HG03378 (cell line): ENCODE data around the gene ZFHX3.
"Not testable (repeated sequence)": the region's sequence is repeated elsewhere in the genome, so short reads cannot be mapped to it uniquely, and the experiment has no call there.

ENCODE experiments used
- ATAC-seq: cut with Tn5 transposase; IDR thresholded peaks from one replicate; pipeline ENCODE4 v1.9.1; 2021; ENCODE audit warnings: mild to moderate bottlenecking, moderate library complexity; ENCODE audit not compliant: unreplicated experiment

Gene ZFHX3

GRCh38 chr16:73023752-73024570 lies 24.0 kb downstream of the ZFHX3 start:
- no peak for ATAC-seq

GRCh38 chr16:73023320-73023719 lies 24.6 kb downstream of the ZFHX3 start:
- no peak for ATAC-seq

GRCh38 chr16:73022534-73022933 lies 25.4 kb downstream of the ZFHX3 start:
- ATAC-seq = no peak

DNA sequence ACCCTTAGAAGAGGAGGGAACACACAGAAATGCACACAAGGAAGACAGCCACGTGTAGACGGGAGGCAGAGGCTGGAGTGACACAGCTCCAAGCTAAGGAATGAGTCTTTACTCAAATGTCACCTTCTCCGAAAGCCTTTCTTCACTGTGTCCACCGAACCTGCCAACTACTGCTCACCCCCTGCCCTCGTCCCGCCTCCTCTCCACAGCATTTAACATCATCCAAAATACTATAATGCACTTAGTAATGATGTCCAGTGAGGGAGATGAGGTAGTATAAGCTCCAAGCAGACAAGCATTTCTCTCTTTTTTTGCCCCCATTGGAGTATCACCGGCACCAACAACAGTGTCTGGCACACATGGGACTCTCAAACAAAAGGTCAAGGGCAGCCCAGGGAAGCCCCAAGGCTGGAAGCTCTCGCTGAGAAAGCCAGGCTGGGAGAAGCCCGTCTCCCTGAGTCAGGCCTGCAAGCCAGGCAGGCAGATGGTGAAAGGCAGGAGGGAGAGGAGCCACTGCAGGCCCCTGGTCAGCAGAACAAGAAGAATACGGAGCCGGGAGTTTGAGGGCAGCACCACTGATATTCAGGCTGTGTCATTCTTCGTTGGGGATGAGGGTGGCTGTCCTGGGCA lies 25.9 kb downstream of the ZFHX3 start:
- ATAC-seq = no peak

DNA sequence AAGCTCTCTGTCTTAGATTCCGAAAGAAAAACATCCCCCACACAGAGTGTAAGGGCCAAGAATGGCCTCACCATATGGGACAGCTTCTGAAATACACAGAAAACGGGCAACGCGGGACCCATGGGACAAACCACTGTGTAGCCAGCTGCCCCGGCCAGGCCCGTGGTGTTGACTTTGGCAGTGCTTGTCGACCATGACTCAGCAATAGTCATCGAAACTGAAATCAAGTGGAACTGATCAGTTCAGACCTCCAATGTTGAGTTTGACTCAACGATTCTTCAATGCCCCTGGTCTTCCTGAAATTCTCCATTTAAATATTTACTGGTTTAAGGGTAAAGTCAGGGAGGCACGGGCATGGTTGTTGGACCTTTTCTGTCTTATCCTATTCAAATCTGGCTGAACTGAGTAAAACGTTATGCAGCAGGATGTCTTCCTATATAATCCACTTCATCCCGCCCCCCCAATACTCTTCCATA lies 27.5 kb downstream of the ZFHX3 start:
- ATAC-seq = no peak

DNA sequence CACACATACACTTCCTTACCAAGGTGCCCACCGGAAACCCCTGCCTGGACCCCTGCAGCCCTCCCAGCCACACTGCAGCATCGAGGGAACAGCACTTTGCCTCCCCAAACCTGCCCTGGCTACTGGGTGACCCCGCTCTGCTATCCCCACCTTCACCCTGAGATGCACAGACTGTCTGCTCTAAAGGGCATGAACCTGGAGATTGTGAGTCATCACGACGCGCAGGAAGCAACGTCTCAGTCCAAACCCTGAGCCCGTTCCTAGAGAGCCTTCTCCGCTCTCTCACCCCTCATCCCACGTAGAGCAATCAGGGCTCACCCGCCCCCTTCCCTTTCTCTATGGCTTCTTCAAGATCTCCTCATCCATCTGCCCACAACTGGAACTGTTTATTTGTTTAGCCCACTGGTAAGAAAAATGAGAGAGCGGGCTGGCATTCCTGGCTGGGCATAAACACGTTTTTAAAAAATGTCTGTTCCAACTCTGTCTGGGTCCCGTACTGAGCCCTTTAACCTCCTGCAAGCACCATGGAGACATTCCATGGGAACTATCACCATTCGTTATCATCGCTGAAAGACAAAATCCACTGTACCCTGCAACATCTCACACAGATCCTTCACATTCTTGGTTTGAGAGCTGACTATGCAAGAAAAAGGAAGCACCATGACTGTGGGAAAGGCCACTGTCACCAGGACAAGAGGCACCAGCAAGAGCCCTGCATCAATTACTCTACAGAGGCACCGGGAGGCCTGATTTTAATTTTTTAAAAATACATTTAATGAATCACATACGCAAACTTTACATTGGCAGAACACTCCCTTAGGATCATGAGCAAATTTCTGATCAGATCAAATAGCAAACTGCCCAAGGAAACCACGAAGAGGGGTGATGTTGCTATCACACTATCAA lies 28.2 kb downstream of the ZFHX3 start:
- ATAC-seq = no peak

DNA sequence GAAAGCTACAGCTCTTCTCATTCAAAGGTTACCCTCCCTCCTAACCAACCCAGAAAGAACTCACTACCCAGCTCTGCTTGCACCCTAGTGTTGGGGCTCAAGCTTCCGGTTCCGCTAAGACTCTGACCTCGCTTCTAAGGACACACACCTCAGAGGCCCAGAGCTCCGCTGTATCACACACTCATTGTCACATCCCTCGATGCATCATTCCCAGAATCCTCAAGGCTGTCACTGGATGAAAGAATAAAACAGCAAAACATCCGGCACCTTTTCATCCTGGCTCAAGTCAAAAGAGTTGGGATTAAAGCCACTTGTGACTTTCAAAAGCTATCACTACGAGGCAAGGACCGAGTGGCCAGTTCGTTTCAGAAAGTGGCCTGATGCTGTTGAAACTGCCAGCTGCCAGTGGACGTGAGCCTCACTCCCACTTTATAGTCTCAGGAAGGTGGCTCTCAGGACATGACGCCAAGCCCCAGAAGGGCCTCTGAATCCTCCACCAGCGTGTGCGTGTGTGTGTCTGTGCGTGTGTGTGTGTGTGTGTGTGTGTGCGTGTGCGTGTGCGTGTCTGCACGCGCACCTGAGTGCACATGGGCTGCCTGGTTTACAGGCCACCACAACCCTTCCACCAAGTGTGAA lies 29.0 kb downstream of the ZFHX3 start:
- no peak for ATAC-seq

GRCh38 chr16:73017321-73017720 lies 30.6 kb downstream of the ZFHX3 start:
- no peak for ATAC-seq

DNA sequence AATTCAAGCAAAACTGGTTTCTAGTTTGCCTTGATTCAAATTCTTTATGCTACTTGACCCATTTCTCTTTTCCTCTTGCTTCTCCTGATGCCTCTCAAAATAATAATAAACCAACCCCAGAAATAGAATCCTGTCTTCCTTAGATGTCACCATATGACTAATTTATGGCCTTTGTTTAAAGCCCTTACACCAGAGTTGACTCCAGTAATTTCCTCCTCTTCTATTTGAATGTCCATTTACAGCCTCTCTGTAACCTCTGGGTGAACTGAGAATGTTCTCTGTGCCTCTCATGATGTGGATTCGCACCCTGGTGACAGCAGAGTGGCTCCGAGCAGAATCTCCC lies 31.5 kb downstream of the ZFHX3 start:
- peak; percentile 50 for ATAC-seq

DNA sequence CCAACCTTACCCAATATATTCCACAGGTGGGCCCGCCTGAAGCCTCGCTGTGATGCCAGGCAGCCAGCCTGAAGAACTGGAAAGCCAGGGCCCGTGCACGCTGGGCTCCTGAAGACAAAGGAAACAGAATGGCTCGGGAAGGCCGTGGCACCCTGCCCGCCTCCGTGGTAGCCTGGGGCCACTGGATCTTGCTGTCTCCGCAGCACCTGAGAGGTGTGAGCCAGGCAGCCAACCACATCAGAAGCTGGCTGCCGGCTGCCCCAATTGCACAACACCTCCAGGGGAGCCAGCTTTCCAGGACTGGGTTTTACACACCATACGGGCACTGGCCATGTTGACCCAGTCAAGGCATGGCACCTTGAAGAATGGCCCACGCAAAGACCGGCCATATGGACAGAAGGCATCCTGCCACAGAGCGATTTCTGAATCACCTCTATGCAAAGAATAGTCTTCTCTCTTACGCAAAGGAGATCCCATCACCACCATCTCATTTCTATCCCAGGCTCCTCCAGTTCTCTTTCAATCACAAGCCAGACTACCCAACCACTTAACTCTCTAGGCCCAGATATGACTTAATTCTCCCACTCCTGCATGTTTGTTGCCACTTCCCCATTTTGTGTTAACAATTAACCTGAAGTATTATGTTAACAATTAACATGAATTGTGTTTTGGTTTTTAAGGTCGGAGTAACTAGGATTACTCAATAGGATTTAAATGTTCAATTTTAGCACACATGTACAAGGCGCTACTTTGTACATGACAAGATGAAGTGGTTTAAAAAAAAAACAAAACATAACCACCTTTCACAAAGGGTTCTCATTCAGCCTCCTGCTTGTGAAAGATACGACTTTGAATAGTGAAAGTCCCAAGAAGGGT lies 32.1 kb downstream of the ZFHX3 start:
- ATAC-seq = peak; percentile 88

DNA sequence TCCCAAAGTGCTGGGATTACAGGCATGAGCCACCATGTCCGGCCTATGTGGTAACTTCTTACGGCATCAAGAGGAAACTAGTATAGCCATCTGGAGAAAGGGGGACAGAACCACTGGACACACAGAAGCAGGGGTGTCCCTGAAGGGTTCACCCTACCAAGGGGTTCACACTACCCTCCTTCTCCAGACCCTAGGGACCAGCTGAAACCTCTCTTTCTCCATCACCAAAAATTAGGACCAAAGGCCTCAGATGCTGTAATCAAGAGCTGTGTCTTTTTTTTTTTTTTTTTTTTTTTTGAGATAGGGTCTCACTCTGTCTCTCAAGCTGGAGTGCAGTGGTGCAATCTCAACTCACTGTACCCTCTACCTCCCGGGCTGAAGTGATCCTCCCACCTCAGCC lies 33.2 kb downstream of the ZFHX3 start:
- ATAC-seq = no peak

- no peak for ATAC-seq
These were observed 34.0 kb downstream of the ZFHX3 start for GRCh38 chr16:73013974-73014373.

- no peak for ATAC-seq
These were observed 35.6 kb downstream of the ZFHX3 start for GRCh38 chr16:73012341-73012740.

DNA sequence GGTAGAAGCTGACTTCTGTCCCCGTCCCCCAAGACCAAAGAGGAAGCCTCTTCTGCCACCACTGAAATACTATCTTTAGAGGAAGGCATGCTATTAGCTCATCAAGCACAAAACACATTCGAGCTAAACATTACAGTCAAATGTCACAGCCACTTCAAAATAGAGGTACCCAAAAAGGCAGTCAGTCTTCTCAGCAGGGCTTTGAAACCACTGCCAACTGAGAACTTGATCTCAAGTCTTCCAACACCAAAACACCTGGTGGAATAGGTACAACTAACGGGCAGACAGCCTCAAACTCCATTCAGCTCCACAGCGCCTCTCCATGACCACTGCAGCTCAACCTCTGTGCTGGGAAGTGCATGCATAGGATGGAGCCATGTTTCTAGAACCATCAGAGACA lies 36.0 kb downstream of the ZFHX3 start:
- no peak for ATAC-seq

DNA sequence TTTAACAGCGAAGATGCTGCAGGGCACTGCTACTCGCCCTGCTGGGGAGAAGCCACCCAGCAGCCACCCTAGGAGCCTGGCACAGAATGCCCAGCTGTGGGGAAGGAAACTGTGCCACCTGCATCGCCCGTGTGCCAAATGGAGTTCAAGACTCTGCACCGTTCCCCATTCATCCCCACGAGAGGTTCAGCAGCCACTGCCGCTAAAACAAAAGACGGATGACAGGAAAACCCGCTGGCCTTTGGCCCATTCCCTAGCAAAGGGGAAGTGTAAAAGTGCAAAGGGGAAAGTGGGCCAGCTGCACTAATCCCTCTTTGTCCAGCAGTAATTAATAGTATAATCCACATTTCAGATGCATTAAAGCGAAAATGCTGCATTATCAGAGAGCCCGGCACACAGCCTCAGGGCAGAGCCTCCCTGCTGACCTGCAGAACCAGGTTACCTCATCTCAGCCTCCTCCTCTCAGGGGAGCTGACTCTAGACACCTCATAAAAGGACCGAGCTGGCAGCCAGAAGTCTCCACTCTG lies 37.7 kb downstream of the ZFHX3 start:
- ATAC-seq = no peak

DNA sequence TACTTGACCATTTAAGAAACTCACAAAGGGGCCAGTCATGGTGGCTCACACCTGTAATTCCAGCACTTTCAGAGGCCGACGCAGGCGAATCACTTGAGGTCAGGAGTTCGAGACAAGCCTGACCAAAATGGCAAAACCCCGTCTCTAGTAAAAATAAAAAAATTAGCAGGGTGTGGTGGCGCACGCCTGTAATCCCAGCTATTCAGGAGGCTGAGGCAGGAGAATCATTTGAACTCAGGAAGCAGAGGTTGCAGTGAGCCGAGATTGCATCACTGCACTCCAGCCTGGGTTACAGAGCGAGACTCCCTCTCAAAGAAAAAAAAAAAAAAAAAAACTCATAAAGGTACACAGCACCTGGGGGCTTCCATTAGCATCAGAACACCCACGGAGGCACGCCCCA lies 38.2 kb downstream of the ZFHX3 start:
- ATAC-seq = not testable (repeated sequence)

DNA sequence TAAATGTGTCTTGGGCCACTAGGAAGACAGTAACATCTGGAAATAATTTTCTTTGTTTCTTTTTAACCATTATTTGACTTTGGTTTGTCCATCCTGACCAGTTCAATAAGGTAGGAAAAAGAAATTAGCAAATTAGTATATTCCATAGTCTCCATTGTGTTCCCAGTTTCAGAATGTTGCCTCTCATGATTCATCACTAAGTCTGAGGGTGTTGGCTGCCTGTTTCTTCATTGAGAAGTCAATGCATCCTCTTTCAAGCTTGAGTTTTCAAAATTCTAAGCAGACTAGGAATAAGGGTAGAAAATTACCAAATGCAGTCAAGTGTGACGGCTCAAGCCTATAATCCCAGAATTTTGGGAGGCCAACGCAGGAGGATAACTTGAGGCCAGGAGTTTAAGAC lies 41.9 kb downstream of the ZFHX3 start:
- no peak for ATAC-seq

DNA sequence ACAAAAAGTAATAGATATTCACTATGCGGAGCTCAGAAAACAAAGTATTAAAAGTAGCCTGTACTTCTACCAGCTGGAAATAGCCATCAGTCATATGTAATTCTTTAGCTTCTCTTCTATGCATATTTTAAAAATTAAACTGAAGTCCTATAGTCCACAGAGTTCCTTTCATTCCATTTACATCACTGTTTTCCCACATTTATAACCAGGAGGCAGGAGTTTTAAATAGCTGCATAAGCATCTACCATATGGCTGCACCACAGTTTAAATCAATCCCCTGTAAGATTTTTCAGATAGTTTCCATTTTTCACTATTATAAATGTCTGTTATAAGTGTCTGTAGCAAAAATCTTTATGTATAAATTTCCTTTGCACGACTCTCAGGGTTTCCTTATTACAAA lies 45.1 kb downstream of the ZFHX3 start:
- ATAC-seq = no peak

- ATAC-seq = no peak
These were observed 46.9 kb downstream of the ZFHX3 start for GRCh38 chr16:73000907-73001521.
